GM15510 (cell line): ENCODE measurements around the gene SLC43A1.

Source experiments
- POLR2A ChIP-seq: IDR thresholded peaks from 3 replicates; pipeline ENCODE4 v1.6.1; 2011; ENCODE audit warnings: borderline replicate concordance; ENCODE audit not compliant: insufficient read length; ENCODE audit errors: extremely low read depth

SLC43A1 gene

DNA sequence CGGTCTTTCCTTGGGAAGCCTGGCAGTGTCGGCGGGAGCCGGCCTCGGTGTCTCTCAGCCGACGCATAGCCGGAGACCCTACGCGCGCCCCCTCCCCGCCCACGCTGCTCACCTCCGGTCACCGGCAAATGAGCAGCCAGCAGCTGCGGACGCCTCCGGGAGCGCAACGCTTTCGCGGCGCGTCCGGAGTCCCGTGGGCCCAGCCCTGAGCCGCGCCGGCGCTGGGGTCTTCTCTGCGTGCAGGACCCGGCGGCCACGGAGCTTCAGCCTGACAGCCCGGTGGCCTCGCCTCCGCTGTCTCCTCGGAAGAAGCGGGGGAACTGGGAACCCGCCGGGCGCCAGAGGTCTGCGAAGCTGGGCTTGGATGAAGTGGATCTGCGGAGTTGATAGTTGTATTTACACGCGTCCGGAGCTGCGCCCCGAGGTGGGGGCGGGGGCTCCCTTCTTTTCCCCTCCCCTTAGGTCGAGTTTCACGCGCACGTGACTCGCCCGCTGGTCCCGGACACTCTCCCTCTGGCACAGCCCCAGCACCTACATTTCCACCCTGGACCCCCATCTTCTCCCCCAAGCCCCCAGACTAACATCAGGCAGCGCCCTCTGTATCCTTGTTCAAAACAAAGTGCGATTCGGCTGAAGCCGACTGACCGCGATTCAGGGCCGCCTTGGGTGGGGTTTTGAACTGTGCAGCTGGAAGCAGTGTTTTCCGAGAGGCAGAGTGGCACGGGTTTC, at the start of gene SLC43A1:
Gene SLC43A1, minus strand, starts transcription at position 371 of the 729 bp plus-strand sequence. CDS start 1,591 bp downstream, outside the sequence.
- TF ChIP-seq POLR2A, result peak; percentile 34

DNA sequence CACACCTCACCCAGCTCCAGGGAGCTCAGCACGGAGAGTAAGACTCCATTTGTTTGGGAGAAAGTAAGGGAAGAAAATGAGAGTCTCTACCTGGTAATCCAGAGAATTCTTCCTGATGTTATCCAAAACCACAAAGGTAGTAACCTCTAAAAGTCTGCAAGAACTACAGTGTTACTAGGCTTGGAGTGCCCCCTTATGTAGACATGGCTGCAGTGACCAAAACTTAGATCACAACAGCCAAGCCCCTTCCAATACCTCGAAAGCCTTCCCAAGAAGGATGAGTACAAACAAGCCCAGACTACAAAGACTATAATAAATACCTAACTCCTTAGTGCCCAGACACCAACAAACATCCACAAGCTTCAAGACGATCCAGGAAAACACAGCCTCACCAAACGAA, 47.1 kb upstream of the SLC43A1 start:
- TF ChIP-seq POLR2A, result no peak

DNA sequence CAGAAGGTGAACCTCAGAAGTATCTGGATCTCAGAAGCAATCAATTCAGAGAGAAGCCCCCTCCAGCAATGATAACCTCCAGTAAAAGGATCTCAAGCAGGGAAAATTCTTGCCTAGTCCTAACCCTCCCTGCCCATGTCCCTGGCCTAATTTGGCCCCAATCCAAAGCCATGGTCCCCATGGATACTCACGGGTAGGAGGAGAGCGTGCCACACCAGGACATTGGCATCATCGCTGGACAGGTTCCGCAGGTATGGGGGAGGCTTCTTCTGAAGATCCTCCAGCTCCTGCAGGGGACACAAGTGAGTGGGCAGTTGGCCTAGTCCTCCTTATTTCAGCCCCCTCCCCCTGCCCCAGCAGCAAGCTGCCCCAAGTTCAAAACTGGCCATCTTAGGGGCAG, 44.6 kb upstream of the SLC43A1 start:
- no peak for TF ChIP-seq POLR2A

DNA sequence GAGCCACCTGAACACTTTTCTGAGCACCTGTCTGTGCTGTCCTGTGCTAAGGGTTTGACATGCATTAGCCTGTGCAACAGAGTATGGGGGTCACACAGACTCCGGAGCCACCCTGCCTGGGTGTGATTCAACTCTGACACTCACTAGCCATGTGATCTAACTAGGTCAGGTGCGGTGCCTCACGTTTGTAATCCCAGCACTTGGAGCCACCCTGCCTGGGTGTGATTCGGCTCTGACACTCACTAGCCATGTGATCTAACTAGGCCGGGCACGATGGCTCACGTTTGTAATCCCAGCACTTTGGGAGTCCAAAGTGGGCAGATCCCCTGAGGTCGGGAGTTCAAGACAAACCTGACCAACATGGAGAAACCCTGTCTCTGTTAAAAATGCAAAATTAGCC, 40.5 kb upstream of the SLC43A1 start:
- TF ChIP-seq POLR2A, result no peak

DNA sequence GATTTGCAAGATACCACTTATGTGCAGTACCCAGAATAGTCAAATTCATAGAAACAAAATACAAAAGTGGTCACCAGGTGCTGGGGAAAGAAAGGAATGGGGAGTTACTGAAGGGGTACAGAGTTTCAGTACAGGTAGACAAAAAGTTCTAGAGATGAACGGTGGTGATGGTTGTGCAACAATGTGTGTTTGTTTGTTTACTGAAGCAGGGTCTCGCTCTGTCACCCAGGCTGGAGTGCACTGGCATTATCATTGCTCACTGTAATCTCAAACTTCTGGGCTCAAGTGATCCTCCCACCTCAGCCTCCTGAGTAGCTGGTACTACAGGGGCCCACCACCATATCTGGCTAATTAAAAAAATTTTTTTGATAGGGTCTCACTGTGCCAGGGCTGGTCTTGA, 39.9 kb upstream of the SLC43A1 start:
- TF ChIP-seq POLR2A, result no peak

DNA sequence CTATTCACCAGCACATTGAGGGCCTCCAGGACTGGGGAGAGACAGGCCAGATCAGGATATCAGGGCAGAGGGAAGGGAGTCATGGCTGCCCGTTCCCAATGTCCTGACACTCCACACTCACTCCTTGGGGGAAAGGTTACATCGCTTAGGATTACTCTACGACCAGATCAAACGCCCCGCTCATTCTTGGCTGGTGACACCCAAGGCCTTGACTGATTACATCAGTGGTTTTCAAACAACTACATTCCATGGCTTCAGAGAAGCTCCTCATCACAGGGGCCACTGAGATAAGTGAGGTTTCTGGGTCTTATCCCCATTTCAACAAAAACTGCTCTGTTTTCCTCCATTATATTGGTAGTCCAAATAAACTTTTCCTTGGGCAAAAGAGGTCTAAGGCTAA, 37.0 kb upstream of the SLC43A1 start:
- TF ChIP-seq POLR2A, result no peak

DNA sequence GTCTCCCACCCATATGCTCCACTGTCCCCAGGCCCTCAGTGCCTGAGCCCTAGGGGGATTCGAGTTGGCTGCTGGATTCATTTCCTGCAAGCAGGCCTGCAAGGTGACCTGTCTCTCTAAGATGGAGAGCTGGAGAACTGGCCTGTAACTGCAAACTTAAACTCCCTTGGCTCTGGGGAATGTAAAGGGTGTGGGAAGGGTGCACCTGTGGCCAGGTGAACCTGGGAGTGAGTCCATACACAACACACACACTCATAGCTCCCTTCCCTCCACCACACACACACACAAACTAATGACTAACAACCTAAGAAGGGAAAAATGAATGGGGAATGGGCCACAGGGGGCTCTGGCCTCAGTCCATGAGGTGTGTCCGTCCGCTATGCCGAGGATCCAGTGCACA, 36.4 kb upstream of the SLC43A1 start:
- TF ChIP-seq POLR2A, result no peak

DNA sequence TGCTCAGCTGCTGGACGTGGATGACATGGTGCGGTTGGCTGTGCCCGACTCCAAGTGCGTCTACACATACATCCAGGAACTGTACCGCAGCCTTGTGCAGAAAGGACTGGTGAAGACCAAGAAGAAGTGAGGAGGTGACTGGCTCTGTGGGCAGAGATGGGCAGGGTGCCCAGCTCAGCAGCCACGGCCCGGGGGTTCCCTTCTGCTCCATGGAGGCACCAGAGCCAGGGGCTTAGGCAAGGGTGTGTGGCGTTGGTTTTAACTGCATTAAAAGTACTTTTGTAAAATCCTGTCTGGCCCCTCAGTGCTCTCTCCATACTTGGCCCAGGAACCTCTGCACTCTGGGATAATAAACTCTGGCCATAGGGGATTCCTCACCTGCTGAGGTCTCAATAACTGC, 34.5 kb upstream of the SLC43A1 start:
- no peak for TF ChIP-seq POLR2A

DNA sequence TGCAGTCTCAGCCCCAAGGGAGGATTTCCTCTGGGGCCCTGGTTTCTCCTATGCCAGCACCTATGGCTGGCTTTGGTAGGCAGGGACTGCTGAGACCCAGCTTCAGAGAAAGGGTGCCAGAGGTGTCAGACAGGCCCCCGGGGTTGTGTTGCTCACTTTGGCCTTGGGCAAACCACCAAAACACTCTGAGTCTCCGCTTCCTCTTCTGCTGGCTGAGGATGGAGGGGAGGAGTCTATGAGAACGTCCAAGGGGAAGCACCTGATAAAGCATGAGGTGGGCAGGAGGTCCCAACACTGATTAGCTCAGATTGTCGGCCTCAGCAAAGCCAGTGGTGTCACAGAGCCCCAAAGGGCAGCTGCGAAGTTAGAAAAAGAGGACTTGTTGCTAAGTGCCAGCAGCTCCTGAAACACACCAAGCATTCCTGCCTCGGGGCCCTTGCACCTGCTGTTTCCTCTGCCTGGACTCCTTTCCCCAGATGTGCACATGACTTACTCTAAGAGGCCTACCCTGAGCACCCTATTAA, 32.4 kb upstream of the SLC43A1 start:
- no peak for TF ChIP-seq POLR2A

DNA sequence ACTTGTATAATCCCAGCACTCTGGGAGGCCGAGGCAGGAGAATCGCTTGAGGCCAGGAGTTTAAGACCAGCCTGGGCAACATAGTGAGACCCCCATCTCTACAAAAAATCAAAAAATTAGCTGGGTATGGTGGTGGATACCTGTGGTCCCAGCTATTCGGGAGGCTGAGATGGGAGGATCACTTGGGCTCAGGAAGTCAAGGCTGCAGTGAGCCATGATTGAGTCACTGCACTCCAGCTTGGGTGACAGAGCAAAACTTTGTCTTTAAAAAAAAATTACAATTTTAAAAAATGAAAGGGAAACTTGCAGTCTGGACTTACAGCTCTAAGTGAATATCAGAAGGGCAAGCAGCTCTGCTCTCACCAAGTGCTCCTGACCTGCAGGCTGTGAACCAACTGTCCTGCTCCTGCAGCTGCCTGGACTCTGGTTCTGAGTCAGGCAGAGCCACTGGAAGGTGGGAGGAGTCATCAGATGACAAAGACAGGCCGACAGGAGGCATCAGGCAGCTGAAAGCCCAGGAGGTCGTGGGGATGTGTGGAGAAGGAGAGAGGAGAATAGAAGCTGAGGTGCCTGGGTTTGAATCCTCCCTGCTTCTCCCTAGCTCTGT, 31.5 kb upstream of the SLC43A1 start:
- no peak for TF ChIP-seq POLR2A

DNA sequence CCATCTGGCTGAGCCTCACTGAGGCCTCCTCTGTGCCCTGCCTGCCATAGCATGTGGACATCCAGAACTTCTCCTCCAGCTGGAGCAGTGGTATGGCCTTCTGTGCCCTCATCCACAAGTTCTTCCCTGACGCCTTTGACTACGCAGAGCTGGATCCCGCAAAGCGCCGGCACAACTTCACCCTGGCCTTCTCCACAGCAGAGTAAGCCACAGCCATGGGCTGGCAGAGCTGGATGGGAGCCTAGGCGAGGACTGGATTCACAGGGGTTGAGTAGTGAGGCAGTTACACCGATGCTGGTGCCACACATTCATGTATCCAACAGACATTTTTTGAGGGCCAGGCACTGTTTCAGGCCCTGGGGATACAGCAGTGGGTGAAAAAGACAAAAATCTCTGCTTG, 30.9 kb upstream of the SLC43A1 start:
- TF ChIP-seq POLR2A, result no peak

DNA sequence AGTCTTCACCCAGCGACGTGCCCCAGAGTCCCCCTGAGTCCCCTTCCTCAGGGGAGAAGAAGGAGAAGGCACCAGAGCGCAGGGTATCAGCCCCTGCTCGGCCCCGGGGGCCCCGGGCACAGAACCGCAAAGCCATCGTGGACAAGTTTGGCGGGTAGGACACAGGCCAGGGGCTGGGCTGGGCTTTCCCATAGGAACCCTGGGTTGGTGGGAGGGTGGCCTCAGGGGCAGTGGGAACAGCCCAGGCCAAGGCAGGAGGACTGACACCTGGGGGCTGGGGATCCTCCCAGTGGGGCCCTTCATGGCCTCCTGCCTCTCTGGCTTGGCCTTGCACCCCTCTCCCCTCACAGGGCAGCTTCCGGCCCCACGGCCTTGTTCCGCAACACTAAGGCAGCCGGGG, 30.4 kb upstream of the SLC43A1 start:
- TF ChIP-seq POLR2A, result no peak

DNA sequence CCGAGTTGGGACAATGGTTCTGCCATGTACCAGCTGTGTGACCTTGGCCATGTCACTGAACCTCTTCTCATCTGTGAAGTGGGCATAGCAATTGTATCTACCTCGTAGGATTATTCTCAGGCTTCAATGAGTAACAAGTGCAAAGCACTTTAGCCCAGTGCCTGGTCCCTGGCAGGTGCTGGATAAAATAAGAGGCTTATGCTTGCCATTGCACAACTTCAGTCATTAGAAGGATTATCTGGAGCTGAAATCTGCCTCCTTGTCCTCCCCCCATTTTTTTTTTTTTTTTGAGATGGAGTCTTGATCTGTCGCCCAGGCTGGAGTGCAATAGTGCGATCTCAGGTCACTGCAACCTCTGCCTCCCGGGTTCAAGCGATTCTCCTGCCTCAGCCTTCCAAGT, 29.1 kb upstream of the SLC43A1 start:
- no peak for TF ChIP-seq POLR2A

DNA sequence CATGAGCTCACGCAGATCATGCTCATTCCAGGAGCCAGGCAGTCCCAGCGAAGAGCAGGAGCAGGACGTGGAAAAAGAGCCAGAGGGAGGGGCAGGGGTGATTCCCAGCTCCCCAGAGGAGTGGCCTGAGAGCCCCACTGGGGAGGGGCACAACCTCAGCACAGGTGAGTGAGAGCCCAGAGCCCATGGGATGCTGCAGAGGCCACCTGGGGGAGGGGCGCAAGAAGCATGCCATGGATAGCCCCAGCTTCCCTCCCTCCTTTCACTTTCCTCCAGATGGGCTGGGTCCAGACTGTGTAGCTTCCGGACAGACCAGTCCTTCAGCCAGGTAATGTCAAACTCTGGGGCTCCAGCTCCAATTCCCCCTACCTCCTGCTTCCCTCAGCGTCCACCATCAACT, 28.1 kb upstream of the SLC43A1 start:
- TF ChIP-seq POLR2A, result no peak

DNA sequence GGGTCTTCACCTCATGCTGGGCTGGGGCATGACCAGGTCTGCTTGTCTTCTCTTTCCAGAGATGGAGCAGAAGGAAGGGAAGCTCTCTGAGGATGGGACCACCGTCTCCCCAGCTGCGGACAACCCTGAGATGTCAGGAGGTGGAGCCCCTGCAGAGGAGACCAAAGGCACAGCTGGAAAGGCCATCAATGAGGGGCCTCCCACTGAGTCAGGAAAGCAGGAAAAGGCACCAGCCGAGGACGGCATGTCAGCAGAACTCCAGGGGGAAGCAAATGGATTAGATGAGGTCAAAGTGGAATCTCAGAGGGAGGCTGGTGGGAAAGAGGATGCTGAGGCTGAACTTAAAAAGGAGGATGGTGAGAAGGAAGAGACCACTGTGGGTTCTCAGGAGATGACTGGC, 27.1 kb upstream of the SLC43A1 start:
- TF ChIP-seq POLR2A, result no peak

DNA sequence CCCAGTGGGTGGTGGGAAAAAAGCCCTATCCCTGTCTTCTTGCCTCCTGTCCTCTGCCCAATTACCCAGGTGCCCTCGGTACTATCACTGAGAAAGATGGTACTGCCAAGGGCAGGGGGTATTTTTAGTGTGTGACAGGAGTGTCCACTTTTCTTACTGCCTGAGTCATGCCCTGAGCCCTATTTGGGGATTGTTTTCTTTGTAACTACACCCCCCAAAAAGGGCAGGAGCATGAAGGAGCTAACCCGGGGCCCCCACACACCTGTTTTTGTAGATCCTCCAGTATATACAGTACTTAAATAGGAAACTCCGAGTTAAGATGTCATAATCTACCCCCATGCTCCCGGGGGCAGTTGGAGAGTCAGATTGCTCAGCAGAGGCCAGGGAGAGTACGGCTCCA, 25.7 kb upstream of the SLC43A1 start:
- no peak for TF ChIP-seq POLR2A

DNA sequence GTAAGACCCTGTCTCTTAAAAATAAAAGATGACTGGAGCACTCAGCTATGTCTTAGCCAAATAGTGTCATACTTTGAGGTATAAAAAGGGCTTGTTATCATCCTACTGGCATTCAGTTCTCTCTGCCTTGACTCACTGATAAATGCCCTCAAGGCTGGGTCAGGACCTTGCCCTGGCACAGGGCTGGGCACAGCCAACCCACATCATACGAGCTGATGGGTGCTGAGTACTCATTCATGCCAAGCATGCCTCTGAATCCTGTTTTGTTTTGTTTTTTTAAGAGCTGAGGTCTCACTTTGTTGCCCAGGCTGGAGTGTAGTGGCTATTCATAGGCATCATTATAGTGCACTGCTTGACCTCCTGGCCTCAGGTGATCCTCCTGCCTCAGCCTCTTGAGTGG, 23.8 kb upstream of the SLC43A1 start:
- no peak for TF ChIP-seq POLR2A

DNA sequence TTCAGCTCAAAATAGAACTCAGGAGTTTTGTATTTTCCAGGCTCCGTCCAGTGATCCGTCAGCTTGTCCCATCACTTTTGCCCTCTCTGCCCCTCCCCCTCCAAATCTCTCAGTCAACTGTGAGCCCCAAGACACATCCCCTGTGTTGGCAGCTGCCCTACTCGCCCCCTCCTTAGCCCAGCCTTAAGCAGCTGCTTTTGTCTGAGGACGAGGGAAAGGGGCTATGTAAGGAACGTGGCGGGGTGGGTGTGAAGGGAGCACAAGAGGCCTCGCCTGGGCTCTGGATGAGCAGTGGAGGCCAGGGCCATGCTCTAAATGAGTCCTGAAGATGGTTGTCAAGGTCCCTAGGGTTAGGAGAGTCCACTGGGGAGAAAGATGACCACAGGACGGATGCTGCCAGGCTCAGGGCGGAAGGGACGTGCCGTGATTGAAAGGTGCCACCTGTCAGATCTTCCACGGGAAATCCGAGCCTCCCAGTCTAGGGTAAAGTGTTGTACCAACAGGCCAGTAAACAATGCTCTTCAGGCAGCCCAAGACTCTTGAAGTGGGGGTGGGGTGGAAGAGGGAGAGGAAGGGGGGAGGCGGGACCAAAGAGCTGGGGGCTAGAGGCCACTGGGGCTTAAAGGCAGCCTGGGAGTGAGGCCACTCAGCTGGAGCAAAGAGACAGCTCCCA, 21.6 kb upstream of the SLC43A1 start, which contains the start of gene SMTNL1:
Gene SMTNL1, plus strand, starts transcription at position 649 of the 673 bp plus-strand sequence. CDS start 5,048 bp downstream, outside the sequence.
- TF ChIP-seq POLR2A, result no peak
